ENCODE measurements around the gene ARHGAP23.

ARHGAP23 gene

GRCh38 chr17:38551121-38551520 is 122.9 kb downstream of the ARHGAP23 start:
- no peak for DNase-seq (ENCODE audit: low spot score)

- DNase-seq (ENCODE audit: low spot score): no peak
Measured at GRCh38 chr17:38552343-38552742, 124.1 kb downstream of the ARHGAP23 start.

DNA sequence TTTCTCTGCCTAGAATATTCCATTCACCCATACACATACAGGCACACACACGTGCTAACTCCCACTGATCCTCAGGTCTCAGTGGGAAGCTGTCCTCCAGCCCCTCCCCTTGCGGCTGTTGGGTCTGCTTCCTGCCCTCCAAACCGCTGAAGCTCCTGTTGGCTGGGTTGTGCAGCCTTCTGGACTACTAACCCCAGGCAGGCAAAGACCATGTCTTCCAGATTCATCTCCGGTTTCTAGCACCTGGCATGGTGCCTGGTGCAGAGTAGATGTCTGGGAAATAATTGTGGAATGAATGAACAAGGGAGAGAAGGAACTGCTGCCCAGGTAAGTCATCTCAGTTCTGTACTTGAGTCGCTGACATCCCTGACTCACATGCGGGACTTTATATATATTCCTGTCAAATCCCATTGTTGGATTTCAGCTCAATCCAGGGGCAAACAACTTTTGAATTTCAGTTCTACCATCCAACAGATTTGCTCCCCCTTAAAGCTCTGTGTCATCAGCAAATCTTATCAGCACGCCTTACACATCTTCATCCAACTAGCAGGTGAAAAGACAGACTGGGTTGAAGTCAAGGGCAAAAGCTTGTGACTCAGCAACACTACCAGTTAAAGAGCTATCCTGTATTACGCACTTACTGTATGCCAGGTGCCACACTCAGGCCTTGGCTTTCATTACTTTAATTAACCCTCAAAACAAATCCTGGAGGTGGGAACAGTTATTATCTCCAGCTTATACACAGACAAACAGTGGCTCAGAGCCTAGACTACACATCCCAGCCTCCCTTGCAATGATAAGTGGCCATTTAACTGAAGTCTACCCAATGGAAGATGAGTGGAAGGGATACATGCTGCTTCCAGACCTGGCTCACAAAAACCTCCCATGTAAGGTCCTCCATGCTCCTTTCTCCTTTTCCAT is 126.4 kb downstream of the ARHGAP23 start:
- peak; percentile 82 for DNase-seq (ENCODE audit: low spot score)

- no peak for DNase-seq (ENCODE audit: low spot score)
Measured at GRCh38 chr17:38556239-38556638, 128.0 kb downstream of the ARHGAP23 start.

- DNase-seq (ENCODE audit: low spot score): no peak
Measured at GRCh38 chr17:38557396-38557795, 129.1 kb downstream of the ARHGAP23 start.

- peak; percentile 99 for DNase-seq (ENCODE audit: low spot score)
Measured at GRCh38 chr17:38557836-38558727, 129.8 kb downstream of the ARHGAP23 start.

DNA sequence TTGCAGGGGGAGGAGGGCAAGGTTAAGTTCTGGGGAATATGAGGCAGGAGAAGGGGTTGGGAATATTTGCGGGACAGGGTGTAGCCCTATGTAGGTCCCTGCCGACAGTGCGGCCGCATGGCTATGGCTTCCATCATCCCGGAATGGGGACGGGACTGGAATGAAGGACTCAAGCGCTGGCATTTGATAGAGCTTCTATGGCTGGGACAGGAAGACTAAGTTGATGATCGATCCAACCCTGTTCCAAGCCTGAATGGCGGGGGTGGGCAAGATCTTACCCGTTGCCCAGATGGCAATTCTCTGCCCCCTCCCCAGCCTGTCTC is 130.4 kb downstream of the ARHGAP23 start:
- no peak for DNase-seq (ENCODE audit: low spot score)

DNA sequence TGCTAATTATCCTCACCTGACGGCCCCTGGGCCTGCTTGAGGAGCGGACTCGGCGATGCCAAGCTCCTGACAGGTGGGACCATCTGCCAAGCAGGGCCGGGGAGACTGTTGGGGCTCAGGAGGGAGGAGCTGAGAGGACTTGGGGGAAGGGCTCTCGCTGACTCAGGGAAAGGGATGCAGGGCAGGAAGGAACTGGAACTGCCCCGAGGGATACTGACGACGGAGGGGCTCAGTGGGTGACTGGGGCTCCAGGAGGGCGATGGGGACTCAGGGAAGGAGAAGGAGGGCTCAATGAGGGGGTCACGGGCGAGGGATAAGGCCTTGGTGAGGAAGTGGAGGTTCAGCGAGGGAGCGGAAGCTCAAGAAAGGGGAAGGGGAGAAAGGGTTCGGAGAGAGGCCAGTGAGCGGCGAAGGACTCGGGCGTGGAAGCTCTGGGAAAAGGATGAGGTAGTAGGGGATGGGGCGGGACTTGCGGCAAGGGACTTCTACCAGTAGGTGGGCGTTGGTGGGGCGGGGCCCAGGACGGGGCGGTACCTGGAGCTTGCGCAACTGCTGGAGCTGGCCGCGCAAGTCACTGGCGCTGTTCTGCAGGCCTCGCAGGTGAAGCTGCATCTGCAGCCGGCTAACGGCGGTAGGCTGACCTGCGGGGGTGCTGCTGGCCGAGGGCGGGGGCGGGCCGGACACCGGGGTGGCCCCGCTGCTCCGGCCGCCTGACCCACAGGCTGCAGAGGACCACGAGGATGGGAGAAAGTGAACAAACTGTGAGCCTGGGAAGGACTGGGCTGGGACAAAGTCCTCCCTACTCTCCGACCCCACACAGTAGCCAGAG is 131.0 kb downstream of the ARHGAP23 start:
- DNase-seq (ENCODE audit: low spot score): peak; percentile 98

DNA sequence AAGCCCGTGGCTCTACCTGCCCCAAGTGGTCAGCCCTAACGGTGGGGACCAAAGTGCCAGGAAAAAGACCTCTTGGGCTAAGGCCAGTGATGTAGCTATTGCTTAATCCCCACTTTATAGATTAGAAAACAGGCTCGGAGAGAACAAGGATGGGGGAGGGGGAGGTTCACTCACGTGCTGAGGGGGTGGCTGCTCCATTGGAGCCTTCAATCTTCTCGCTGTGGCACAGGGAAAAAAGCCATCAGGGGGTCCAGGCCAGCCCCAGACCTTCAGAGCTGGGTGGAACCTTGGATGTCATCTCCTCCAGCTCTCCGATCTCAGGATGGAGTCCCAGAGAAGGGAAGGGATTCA is 131.6 kb downstream of the ARHGAP23 start:
- peak; percentile 68 for DNase-seq (ENCODE audit: low spot score)

- DNase-seq (ENCODE audit: low spot score): no peak
Measured at GRCh38 chr17:38560503-38561318, 132.4 kb downstream of the ARHGAP23 start.

DNA sequence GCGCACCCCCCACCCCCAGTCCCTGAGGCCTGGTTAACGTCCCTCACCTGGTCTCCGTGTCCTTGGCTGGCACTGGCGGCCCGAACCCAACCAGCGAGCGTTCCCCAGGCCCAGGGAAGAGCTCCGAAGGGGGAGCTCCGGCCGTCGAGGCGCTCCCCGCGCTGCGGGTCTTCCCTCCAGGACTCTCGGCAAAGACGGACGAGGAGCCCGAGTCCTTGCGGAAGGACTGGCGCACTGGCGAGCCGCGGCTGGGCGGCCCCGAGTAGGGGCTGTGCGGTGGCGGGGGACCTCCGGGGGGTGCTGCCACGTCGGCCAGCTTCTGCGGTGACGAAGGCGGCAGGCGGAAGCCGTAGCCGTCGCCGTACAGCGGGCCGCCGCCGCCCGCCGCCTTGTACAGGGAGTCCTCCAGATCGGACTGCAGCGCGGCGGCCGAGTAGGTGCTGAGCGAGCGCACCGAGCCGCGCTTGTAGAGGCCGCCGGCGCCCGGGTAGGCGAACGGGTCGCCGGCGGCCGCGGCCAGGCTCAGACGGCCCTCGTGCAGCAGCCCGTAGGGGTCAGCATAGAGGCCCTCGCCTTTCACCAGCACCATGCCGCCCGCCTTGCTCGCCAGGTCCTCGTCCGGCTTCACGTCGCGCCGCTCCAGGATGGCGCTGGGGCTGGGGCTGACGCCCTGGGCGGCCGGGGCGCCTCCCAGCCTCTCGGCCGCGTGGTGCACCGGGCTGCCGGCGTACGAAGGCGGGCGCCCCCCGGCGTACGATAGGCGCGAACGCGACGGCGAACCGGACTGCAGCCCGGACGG is 133.4 kb downstream of the ARHGAP23 start:
- no peak for DNase-seq (ENCODE audit: low spot score)

Data from D341Med (cell line).